Daoy (cell line): ENCODE measurements around the gene BTBD1. TPM values are rescaled to one million over a fixed set of nuclear protein-coding genes. Genes with fewer than 3 reads are reported as not detected.
A peak's percentile ranks its signal among the peaks of the same experiment; 100 is the strongest.
"Not testable (repeated sequence)": the region's sequence is repeated elsewhere in the genome, so short reads cannot be mapped to it uniquely, and the experiment has no call there.

Experiments used
- DNase-seq: peaks from one replicate; pipeline ENCODE4 v3.0.0-alpha.2; 2015; ENCODE audit warnings: low read depth
- total RNA-seq: library from RNA; depleted of rRNA; stranded (reverse); fragments of >200 nt; shearing (Covaris generic); gene quantifications from 2 replicates; pipeline ENCODE4 v1.2.3, GENCODE V29; 2014

The BTBD1 gene
- total RNA-seq, 1 experiment from 2014 or later: 102 TPM

DNA sequence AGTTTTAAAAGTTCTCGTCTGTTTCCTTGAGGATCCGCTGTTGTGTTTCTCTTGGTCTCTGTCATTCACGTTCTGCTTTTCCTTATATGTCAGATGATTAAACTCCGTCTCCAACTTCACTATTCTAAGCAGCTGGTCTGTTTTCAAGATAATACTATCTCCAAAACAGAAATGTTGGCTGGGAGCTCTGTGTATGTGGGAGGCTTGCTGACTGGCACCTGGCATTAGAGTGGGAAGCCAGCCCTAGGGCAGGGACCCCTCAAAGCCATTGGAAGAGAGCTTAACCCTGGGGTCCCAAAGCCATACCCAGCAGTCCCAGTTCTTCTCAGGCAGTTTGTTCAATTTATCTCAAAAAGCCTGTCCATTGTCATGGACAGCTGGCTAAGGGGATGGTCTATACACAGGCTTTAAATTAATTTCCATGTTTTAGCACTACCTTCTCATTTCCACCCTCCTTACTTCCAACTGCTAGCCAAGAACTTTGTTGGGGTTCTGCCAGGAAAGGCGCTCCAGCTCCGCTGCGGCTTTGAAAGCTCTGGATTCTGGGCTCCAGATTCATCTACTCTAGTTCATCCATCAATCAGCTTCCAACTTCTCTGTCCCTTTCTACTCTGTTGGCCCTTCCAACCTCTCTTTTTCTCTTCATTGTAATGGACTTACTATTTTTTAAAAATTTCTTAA, 9.2 kb downstream of the BTBD1 start:
- DNase-seq: no peak

DNA sequence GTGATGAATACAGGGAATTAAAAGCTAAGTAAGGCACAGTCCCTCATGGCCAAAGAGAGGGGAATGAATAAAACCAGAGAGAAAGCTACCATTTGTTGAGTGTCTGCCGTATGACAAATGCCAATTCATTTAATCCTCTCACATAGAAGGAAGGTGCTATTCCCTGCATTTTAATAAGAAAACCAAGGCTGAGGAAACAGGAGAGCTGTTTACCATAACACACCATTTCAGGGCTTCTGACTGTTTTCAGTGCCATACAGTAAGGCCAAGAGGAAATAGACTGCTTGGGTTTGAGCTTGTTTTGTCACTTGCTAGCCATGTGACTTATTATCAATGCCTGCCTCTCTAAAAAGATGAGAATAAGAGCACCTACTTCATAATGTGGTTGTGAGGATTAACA, 10.1 kb downstream of the BTBD1 start:
- DNase-seq: no peak

DNA sequence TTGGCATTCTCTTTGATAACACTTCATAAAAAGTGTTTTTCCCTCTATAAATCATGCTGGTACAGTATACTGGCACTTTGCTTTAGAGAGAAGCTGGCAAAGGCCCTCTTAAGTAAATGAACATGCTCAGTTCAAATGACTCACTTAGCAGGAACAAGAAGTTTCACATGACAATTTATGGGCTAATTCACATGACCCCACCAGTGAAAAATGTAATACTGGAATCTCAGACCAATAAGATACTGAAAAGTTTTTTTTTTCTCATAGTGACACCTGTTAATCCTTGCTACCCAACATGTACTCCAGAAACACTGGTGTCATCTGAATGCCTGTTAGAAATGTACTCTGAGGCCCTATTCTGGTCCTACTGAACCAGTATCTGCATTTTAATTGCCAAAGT, 13.9 kb downstream of the BTBD1 start:
- peak; percentile 5 for DNase-seq

DNA sequence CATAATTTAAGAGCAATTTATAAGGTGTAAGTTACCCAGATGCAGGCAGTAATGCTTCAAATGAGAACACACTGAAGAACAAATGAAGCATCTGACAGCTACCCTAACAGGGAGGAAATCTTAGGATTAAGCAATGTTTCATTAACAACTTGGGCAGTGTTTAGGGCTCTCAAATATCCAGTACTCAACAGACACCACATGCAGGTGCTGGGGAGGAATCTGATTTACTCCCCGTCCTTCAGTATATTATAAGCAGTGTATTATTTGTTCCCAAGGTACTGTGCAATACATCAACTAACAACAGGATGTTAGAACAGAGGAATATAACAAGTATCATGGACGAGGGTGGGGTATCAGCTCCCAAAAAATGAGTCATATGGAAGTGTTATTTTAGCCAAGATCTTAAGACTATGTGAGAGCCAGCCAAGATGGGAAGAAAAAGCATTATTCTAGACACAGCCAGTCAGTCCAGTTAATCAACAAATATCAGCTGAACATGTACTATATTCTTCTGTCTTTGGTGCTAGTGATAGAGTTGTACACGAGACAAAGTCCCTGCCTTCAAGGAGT, 20.4 kb downstream of the BTBD1 start:
- DNase-seq: no peak

DNA sequence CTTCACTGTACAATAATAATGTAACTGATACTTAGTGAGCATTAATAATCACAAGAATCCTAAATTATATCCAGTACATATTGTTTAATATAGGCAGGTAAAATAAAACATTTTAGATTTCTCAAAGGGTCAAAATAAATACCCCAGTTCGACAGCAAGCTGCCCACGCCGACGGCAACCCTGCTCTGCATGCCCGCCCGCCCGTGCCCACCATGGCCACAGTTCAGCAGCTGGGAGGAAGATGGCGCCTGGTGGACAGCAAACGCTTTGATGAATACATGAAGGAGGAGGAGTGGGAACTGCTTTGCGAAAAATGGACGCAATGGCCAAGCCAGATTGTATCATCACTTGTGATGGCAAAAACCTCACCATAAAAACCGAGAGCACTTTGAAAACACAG, 22.9 kb downstream of the BTBD1 start:
- no peak for DNase-seq

DNA sequence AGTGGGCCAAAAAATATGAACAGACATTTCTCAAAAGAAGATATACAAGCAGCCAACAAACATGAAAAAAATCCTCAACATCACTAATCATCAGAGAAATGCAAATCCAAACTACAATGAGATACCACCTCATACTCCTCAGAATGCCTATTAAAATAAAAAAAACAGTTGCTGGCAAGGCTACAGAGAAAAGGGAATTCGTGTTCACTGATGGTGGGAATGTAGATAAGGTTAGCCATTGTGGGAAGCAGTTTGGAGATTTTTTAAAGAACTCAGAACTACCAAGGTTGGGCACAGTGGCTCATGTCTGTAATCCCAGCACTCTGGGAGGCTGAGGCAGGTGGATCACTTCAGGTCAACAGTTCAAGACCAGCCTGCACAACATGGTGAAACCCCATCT, 27.8 kb downstream of the BTBD1 start:
- DNase-seq: no peak

DNA sequence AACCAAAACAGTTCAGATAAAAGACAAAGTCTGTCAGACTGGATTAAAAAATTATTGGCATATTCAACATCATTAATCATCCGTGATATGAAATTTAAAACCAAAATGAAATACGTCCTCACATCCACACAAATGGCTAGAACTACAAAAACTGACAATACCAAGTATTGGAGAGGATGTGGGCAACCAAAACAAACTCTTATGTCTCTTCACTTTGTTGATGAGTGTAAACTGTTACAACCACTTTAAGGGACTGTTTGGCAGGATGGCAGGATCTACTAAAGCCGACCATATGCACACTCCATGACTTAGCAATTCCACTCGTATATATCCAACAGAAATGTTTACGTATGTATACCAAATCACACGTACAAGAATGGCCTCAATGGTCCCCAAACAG, 30.8 kb downstream of the BTBD1 start:
- no peak for DNase-seq

DNA sequence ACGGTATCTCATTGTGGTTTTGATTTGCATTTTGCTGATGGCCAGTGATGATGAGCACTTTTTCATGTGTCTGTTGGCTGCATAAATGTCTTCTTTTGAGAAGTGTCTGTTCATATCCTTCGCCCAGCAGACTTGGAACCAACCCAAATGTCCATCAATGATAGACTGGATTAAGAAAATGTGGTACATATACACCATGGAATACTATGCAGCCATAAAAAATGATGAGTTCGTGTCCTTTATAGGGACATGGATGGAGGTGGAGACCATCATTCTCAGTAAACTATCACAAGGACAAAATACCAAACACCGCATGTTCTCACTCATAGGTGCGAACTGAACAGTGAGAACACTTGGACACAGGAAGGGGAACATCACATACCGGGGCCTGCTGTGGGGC, 35.8 kb downstream of the BTBD1 start:
- DNase-seq: not testable (repeated sequence)

DNA sequence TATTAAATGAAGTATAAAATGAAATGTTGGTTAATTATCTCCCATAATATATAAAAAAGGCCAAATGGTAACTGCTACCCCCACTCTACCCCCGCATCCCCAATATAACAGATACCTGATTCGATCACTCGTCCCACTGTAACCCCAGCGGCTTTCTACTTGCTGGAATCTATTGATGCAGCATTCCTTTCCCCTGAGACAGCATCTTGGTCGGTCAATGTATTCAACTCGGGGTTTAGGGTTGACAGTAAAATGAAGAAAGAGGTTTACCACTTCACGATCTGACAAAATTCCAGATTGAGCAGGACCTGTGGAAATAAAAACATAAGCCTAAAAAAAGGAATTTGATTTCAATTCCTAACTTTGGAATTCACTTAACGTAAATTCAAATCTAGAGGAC, 37.0 kb downstream of the BTBD1 start:
- no peak for DNase-seq

DNA sequence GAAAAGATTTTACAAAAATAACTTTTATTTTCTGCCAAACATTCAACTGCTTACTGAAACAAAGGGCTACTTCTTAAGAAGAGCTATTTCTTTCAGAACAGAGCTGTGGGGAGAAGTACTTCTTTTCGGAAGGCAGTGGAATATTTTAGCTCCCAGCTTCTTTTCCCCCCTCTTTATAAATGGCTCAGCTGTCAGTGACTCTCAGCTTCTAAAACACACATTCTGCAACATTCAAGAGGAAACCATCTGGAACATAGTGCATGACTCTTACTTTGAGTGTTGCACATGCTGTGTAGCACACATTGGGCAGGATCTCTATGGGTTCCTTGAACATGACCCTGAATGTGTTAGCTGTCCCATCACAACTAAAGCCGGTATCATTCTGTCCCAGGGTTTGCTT, 48.6 kb downstream of the BTBD1 start:
- DNase-seq: no peak

DNA sequence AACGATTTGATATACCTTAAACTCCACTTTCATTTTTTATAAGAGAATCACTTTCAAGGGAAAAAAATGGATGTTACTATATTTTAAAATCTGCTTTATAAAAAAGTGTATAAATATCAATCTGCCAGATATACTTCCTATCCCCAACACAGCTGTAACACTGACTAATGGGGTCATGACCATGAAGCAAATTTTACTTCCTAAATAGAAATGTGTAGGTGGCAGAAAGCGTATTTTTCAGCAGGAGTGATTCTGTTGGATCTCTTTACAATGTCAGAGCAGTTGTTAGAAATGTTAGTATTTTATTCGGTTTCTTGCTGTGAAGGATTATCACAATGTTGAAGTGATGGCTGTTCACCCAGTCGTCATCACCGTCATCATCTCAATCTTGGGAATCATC, 50.1 kb downstream of the BTBD1 start:
- no peak for DNase-seq

DNA sequence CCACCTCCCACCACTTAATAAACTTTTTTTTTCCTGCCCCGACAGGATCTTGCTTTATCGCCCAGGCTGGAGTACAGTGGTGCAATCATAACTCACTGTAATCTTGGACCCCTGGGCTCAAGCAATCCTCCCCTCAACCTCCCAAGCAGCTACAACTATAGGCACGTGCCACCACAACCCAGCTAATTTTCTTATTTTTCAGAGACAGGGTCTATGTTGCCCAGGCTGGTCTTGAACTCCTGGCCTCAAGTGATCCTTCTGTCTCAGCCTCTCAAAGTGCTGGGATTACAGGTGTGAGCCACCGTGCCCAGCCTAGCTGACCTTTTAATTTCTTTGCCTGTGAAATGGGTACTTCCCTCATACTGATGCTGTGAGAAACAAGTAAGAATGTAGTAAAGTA, 51.7 kb downstream of the BTBD1 start:
- no peak for DNase-seq

DNA sequence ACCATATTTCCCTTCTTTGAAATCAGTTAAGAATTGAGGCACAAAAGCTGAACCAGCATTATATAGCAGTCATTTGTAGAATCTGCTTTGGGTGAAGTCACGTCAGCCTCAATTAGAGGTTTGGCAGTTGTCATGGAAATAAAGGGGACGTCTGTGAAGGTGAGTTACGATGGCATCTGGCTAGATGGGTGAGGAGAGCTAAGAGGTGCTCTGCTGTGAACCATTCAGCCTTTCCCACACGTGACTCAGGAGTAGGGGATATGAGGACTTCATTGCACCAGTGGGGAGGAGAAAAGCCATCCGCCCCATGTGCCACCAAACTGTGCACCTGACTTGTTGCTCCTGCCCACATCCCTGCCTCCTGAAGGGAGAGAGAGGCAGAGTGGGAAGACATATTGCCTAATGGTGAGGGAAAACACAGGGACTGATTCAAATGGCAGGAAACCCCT, 52.8 kb downstream of the BTBD1 start:
- DNase-seq: no peak

DNA sequence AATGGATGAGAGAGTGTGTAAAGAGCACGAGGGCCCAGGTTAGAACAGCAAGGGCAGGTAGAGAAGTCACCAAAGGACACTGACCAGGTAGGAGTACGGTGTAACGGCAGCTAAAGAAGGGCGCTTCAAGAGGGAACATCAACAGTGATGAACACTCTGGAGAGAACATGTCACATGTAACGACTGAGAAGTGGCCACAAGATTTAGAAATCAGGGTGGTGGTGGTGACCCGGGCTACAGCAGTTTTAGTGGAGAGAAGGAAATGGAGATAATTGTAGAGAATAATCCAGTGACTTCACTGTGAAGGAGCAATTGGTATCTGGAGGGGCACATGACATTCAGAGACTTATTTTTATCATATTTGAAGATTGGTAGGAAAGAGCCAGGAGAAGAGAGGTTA, 54.4 kb downstream of the BTBD1 start:
- DNase-seq: no peak

DNA sequence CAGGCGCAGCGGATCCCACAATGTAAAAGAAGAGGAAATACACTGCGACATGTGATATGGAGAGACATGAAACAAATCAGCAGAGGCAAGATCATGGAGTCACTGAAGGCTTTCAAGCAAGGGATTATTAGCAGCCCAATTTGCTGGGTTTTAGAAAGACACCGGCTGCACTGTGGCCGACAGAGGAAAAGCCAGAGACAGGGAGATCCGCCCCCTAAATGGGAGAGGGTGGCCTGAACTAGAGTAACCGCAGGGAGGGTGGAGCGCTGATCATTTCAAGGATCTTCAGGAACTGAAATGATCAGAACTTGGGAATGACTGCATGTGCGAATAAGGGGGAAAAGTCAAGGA, 55.0 kb downstream of the BTBD1 start:
- DNase-seq: no peak

DNA sequence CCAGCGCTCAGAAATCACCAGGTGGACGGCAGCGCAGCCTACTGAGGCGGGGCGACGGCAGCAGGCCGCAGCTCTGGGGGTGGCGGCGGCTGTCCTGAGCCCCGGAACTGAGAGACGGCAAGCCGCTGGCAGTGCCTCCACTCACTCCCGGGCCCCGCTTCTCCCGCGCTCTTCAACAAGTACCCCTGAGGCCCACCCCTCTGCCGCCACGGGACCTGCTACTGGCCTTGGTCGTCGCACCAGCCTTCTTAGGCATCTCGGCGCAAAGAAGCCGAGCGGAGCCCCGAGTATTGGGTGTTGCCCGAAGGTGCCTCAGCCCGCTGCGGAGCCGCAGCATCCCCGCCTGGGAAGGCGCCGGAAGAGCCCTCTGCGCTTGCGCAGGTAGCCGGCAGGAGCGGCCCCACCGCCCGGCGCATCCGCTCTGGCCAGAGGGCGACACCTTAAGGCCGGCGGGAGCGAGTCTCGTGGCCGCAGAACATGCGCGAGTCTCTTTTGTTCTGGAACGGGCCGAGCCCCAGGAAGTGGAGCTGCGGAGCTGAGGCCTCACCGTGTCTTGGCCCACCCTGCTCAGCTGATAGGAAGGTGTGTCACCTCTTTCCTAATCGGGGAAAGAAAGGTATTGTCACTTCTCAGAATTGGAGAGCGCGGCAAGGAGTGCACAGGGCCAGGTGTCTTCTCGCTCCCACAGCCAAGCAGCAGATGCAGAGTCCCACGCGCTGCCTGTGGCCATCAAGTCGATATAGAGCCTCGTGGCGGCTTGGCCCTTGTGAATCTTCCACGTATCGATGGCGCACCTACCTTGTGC, 55.6 kb downstream of the BTBD1 start, which contains the start of gene C15orf40:
Gene C15orf40, minus strand, starts transcription at position 369 of the 805 bp plus-strand sequence. Its CDS starts 32 bp downstream, at position 337.
- DNase-seq: peak; percentile 94

DNA sequence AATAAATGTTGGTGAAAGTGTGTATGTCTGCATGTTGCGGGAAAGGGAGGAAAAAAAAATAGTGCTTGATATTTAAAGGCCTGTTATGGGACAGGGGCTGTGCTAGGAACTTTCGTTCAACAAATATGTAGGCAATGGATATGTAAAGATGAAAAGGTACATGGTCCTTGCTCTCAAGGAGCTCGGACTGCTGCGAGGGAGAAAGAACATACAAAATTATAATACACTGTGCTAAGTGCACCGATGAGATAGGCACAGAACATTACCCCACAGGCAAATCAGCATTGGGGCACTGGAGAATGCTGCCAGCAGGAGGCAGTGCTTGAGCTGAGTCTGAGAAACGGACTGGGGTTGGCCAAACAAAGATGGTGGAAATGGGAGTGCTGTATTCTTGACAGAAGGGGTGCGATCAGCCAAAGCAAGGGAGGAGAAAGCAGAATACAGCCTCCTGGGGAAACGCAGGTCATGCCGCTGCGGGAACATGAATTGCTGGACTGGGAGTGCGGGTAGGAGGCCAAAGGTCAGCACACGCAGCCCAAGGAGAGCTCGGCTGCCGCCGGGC, 56.3 kb downstream of the BTBD1 start:
- peak; percentile 79 for DNase-seq

DNA sequence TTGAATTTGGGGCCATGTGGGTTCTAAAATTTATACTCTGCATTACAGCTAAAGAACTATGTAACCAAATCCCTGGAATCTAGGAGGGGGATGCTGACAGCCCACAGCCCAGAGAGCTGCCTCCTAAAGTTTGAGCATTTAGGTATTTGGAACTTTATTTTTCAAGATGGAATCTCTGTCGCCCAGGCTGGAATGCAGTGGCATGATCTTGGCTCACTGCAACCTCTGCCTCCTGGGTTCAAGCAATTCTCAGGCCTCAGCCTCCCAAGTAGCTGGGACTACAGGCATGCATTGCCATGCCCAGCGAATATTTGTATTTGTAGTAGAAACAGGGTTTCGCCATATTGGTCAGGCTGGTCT, 66.4 kb downstream of the BTBD1 start:
- DNase-seq: not testable (repeated sequence)

DNA sequence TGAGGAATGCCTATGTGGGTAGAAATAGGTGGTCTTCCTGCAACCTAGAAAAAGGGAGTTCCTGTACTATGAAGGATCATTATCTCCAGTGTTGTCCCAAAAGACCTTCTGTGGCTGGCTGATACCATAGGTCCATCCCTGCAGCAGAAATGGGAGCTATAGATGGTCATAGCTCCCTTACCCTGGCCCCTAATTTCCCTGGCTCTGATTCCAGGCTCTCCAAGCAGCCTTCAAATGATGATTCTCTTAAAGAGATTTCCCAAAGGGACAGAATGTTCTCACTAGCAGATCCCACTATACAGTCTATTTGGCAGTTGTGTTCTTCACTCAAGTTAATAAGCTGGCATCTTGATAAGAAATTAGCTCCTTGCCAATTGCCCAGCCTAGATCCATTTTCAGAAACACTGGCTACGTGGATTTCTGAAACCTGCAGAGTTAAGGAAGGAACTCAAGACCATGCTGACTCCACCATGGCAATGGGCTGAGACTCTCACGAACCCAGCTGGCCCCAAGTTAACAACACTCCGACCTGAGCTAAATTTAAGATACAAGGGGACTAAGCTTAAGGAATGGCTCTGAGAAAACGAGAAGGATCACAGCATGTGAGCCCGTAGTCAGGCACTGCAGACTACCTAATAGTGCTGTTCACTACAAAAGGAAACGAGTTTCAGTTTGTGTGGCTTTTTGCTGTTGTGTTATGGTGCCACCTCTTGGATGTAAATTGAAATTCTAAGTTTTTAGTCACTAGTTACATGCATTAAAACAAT, 67.0 kb downstream of the BTBD1 start:
- DNase-seq: peak; percentile 51

DNA sequence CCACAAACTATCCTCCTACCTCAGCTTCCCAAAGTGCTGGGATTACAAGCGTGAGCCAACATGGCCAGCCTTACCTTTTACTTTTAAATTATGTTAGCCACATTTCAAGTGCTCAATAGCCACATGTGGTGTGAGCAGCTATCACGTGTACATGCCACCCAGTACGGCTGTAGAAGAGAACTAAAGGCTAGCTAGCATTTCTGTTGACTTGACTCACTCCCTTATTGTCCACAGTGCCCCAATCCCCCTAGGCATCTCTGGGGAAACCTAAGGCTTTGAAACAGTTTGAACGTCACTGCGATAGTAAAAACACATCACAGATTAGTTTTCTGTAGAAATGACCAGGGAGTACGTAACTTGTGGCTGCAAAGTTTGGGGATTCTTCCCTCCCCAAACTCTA, 67.6 kb downstream of the BTBD1 start:
- DNase-seq: no peak

DNA sequence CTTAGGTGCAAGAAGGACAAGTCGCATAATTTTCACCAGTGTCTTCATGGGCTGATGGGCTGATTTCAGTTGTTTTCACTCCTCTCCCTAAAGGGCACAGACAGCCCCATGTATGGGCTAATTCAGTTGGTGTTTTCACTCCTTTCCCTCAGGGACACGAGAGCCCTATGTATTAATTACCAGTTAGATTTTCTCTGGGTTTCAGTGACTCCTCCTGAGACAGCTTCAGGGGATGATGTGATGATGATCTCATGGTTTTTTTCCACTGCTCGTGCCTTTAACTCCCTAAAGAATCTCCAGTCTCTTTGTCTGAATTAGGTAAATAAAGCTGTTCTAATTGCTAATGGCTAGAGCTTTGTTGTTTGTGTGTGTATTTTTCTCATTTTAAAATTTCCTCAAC, 71.1 kb downstream of the BTBD1 start:
- no peak for DNase-seq

DNA sequence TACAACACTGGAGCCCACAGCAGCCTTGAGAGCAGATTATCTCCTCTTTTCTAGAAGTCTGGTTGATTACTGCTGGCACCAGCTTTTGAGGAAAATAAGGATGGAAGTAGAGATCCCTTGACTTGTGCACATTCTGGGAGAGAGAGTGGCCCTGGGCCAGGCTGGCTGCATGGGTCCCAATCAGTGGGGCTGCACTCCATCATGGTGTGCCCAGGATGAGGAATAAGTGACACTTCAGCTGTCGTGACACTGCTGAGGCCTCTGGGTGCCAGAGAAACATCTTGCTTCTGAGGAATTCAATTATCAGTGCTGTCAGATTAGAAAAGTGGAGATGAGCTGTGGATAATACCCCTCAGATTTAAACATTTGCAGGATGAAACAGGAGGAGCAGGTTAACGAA, 72.0 kb downstream of the BTBD1 start:
- no peak for DNase-seq
